Upper lobe of left lung (tissue), 6 donors: Measurements from ENCODE around the gene IFI27. TPM values are rescaled to one million over a fixed set of nuclear protein-coding genes. Genes with fewer than 3 reads are reported as not detected.

Experiments used
- ATAC-seq, 2 donors: fragments of 200-7000 bp; cut with Tn5 transposase; one replicate each; pipeline ENCODE4 v1.9.1; 2022; ENCODE audit warnings: mild to moderate bottlenecking in 2 of 2, moderate library complexity in 2 of 2; ENCODE audit not compliant: low FRiP score in 2 of 2
- DNase-seq, 2 donors: peaks; one replicate each; pipeline ENCODE4 v3.0.0-alpha.2; 2019 to 2020
- H3K27ac ChIP-seq, 4 donors: fragments of 200-600 bp; sonication (generic); one replicate each; pipeline ENCODE4 v1.5.1; 2016 to 2019
- H3K27me3 ChIP-seq, 4 donors: fragments of 200-600 bp; sonication (generic); one replicate each; pipeline ENCODE4 v1.5.1; 2017 to 2019
- H3K36me3 ChIP-seq, 4 donors: fragments of 200-600 bp; sonication (generic); one replicate each; pipeline ENCODE4 v1.5.1; 2016 to 2019
- H3K4me1 ChIP-seq, 4 donors: fragments of 200-600 bp; sonication (generic); one replicate each; pipeline ENCODE4 v1.5.1; 2018 to 2019
- H3K4me3 ChIP-seq, 4 donors: fragments of 200-600 bp; sonication (generic); one replicate each; pipeline ENCODE4 v1.5.1; 2017 to 2019; ENCODE audit warnings: mild to moderate bottlenecking in 2 of 4, moderate library complexity in 1 of 4
- H3K9me3 ChIP-seq, 4 donors: fragments of 200-600 bp; sonication (generic); one replicate each; pipeline ENCODE4 v1.5.1; 2018 to 2019
- CTCF ChIP-seq, 6 experiments: fragments of 450-650 bp in 4 of 6; fragments of 200-600 bp in 2 of 6; sonication (generic) in 2 of 6; IDR thresholded peaks; one replicate each; pipeline ENCODE4 v1.5.1; 2016 to 2019; ENCODE audit warnings: antibody characterized with exemption in 6 of 6
- EP300 ChIP-seq, 4 donors: sonication (generic); formaldehyde crosslinking; IDR thresholded peaks; one replicate each; pipeline ENCODE4 v1.5.1; 2017; ENCODE audit warnings: antibody characterized with exemption in 4 of 4, control low read depth in 2 of 4
- POLR2A ChIP-seq, 4 donors: fragments of 450-650 bp; IDR thresholded peaks; one replicate each; pipeline ENCODE4 v1.5.1; 2016 to 2017; ENCODE audit warnings: antibody characterized with exemption in 4 of 4, mild to moderate bottlenecking in 2 of 4
- POLR2AphosphoS5 ChIP-seq, 2 donors: sonication (generic); formaldehyde crosslinking; IDR thresholded peaks; one replicate each; pipeline ENCODE4 v1.5.1; 2017; ENCODE audit warnings: antibody characterized with exemption in 2 of 2
- WGBS, 2 donors: methylation state at CpG; one replicate each; pipeline ENCODE4 v1.1.5; 2017 to 2018; 5-methylcytosine and 5-hydroxymethylcytosine counted together
- total RNA-seq, 6 donors: library from RNA; depleted of rRNA in 4 of 6; stranded (reverse); fragments of >200 nt in 4 of 6; gene quantifications; one replicate each; pipeline versions ENCODE4 v1.1.0 to v1.2.1, GENCODE V29; 2016 to 2021
- donor health status: DM: no; HTN: no; CAD: no; lungs with moderate emphysema.
- donor health status: DM: no; HTN: yes; CAD: no; lungs with severe emphysema.

The IFI27 gene
- total RNA-seq, 6 donors from 2014 or later, result 210 to 729 (median 328) TPM

GRCh38 chr14:94163796-94164195 is 53.3 kb downstream of the IFI27 start:
- H3K9me3 ChIP-seq, result no peaks in the 10 kb centered on the region
- DNase-seq (no peak), ATAC-seq (no peak)
- H3K4me1 ChIP-seq, result peaks cover 5 to 25% (median 18%) of the 10 kb centered on the region in 4 donors
- no peaks in the 10 kb centered on the region for H3K27me3 ChIP-seq
- 69 to 80% methylated on average over 5 of the region's 5 CpGs for WGBS, 2 donors
- no peak overlapping the region for H3K27ac ChIP-seq
- H3K36me3 ChIP-seq, result no peaks in the 10 kb centered on the region
- TF ChIP-seq EP300 (IDR thresholded peaks at IDR 0.05), result no peak
- TF ChIP-seq POLR2AphosphoS5 (IDR thresholded peaks at IDR 0.05), result no peak
- TF ChIP-seq POLR2A (IDR thresholded peaks at IDR 0.05), result no peak
- no peak for TF ChIP-seq CTCF (IDR thresholded peaks at IDR 0.05)
- no peak overlapping the region for H3K4me3 ChIP-seq

- Histone ChIP-seq H3K36me3 (no peaks in the 10 kb centered on the region), H3K4me1 (peaks cover 5 to 25% (median 18%) of the 10 kb centered on the region in 4 donors), H3K9me3 (no peaks in the 10 kb centered on the region), H3K27ac (no peak overlapping the region), H3K4me3 (no peak overlapping the region), H3K27me3 (no peaks in the 10 kb centered on the region)
- ATAC-seq (no peak), DNase-seq (peak in 1 of 2 donors; percentile 27)
- 53 to 61% methylated on average over 13 to 24 of the region's 26 CpGs for WGBS, 2 donors
- TF ChIP-seq POLR2AphosphoS5 (IDR thresholded peaks at IDR 0.05), result no peak
- TF ChIP-seq POLR2A (IDR thresholded peaks at IDR 0.05), result no peak
- TF ChIP-seq CTCF (IDR thresholded peaks at IDR 0.05), result no peak
- TF ChIP-seq EP300 (IDR thresholded peaks at IDR 0.05), result no peak
Measured at GRCh38 chr14:94164685-94165431, 54.3 kb downstream of the IFI27 start.

- H3K4me1 ChIP-seq, result peaks cover 5 to 25% (median 18%) of the 10 kb centered on the region in 4 donors
- peak in 1 of 2 donors; percentile 6 for ATAC-seq
- H3K27me3 ChIP-seq, result no peaks in the 10 kb centered on the region
- WGBS, 2 donors, result 92 to 100% methylated on average over 2 to 3 of the region's 3 CpGs
- DNase-seq, result peak in 1 of 2 donors; percentile 13
- no peaks in the 10 kb centered on the region for H3K9me3 ChIP-seq
- H3K36me3 ChIP-seq, result no peaks in the 10 kb centered on the region
- TF ChIP-seq POLR2AphosphoS5 (IDR thresholded peaks at IDR 0.05) (no peak), CTCF (IDR thresholded peaks at IDR 0.05) (no peak), POLR2A (IDR thresholded peaks at IDR 0.05) (no peak), EP300 (IDR thresholded peaks at IDR 0.05) (no peak)
- H3K4me3 ChIP-seq, result no peak overlapping the region
- no peak overlapping the region for H3K27ac ChIP-seq
Measured at GRCh38 chr14:94165744-94166143, 55.2 kb downstream of the IFI27 start.

Other genes with a start within 250 kb of the IFI27 start
- 10 to 100 TPM in 1 of 6 donors, 1 to 10 TPM in 3, not detected in 2; 1.6 to 13.4 (median 1.9) TPM for gene FAM181A, start 183.4 kb upstream of the IFI27 start, total RNA-seq
- 1 to 10 TPM in 3 of 6 donors, under 1 TPM in 2, not detected in 1; 0.76 to 2.2 (median 1.9) TPM for gene ASB2, start 134.2 kb upstream of the IFI27 start, total RNA-seq
- gene CCDC197, start 113.4 kb upstream of the IFI27 start, total RNA-seq, result not detected
- 1 to 10 TPM in 4 of 6 donors, under 1 TPM in 2; 0.22 to 1.8 (median 1.1) TPM for gene OTUB2, start 84.4 kb upstream of the IFI27 start, total RNA-seq
- gene DDX24, start 29.5 kb upstream of the IFI27 start, total RNA-seq, result 100 to 1,000 TPM; 124 to 189 (median 154) TPM
- 10 to 100 TPM in 4 of 6 donors, 1 to 10 TPM in 2; 8.0 to 19.8 (median 15.2) TPM for gene IFI27L1, start 29.4 kb upstream of the IFI27 start, total RNA-seq
- gene IFI27L2, start 18.9 kb downstream of the IFI27 start, total RNA-seq, result 100 to 1,000 TPM in 2 of 6 donors, 10 to 100 TPM in 4; 45.2 to 118 (median 70.8) TPM
- 10 to 100 TPM in 2 of 6 donors, 1 to 10 TPM in 4; 3.0 to 18.4 (median 6.3) TPM for gene PPP4R4, start 63.6 kb downstream of the IFI27 start, total RNA-seq
- under 1 TPM in 1 of 6 donors, not detected in 5; 0.10 TPM for gene SERPINA10, start 182.5 kb downstream of the IFI27 start, total RNA-seq
- under 1 TPM in 3 of 6 donors, not detected in 3; 0.46 to 0.51 (median 0.49) TPM for gene SERPINA6, start 212.6 kb downstream of the IFI27 start, total RNA-seq